DMS53 treated with DMSO at 0.1 percent for 48 hours (cell line): Measurements from ENCODE around the gene LAMB2.

Source experiments
- DNase-seq: peaks from one replicate; lab custom pipeline; 2025; ENCODE audit not compliant: unreplicated experiment; lab: John Stamatoyannopoulos, UW

The LAMB2 gene

DNA sequence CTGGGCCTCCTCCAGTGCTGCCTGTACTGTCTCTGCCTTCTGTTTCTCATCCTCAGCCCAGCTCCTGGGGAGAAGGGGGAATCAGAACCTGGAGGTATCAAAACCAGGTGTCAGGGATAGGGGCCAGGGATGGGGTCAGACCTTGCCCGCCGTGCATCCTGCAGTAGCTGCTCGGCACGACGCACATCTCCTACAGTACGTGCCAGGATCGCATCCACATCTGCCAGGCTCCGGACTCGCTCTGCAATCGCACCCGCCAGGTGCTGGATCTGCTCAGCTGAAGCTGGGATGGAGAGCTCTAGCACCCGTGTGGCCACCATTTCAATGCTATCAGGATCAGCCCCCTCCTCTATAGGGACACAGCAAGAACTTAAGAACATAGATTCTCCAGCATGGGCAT is 10.8 kb downstream of the LAMB2 start:
- DNase-seq, result no peak

GRCh38 chr3:49121132-49121736 is 11.6 kb downstream of the LAMB2 start:
- no peak for DNase-seq

GRCh38 chr3:49120438-49121131 is 12.3 kb downstream of the LAMB2 start, which contains the start of gene USP19:
Gene USP19, minus strand, starts transcription at chr3:49120823. Its CDS starts 1,678 bp downstream, at chr3:49119145.
- DNase-seq, result peak; percentile 38

DNA sequence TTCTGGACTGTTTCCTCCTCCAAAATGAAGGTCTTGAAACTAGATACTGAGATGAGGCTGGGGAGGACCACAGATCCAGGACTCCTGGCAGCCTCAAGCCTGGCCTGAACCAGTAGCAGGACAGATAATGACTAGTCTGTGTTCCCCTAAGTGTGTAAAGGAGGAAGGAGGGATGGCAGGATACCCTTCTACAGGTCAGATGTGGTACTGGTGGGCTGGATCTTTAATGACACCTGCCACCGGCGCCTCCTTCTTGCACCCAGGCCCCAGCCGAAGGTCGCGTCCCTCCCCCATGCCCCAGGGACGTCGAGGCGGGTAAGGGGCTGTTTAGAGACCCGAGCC is 12.8 kb downstream of the LAMB2 start:
- no peak for DNase-seq

- no peak for DNase-seq
These were observed 13.4 kb downstream of the LAMB2 start for GRCh38 chr3:49119439-49119838.

GRCh38 chr3:49119036-49119435 is 13.8 kb downstream of the LAMB2 start:
- no peak for DNase-seq

- no peak for DNase-seq
These were observed 20.6 kb downstream of the LAMB2 start for GRCh38 chr3:49112262-49112661.

GRCh38 chr3:49111347-49111746 is 21.5 kb downstream of the LAMB2 start:
- DNase-seq, result no peak

GRCh38 chr3:49110780-49111179 is 22.1 kb downstream of the LAMB2 start:
- no peak for DNase-seq

DNA sequence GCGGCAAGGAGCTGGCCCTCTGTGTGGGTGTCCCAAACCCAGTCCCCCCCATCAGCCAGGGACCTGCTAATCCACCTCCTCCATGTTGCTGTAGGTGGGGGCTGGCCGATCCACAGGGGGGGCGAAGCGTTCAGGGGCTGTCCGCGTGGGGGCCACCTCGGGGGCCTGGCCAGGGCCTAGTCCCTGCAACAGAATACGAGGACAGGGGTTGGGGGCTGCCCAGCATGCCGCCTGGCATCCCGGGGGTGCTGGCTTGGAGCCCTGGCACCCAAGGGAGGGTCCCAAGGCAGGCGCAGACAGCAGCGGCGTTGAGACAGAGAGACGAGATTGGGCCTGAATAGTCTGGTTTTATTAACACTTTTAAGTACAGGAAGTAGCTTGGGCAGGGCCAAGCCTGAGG is 24.5 kb downstream of the LAMB2 start:
- DNase-seq, result no peak

GRCh38 chr3:49104427-49105291 is 28.2 kb downstream of the LAMB2 start, which contains the start of gene QARS1:
Gene QARS1, minus strand, starts transcription at chr3:49104757. Its CDS starts 24 bp downstream, at chr3:49104733.
- DNase-seq, result peak; percentile 46

DNA sequence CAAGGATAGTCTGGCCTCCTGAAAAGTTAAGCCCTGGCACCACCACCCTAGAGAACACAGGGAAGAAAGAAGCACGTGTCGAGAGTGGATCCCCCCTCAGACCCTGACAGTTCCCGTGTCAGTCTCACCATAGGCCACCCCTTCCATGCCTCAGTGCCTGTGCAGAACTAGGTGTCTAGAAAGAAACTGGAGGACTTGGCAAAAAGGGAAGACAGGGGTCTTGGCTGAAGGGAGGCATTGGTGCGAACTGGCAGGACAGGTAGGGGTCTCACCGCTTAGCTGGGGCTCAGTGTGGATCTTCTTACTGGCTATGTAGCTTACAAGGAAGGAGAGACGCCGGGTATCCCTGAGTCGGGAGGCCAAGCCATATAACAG is 28.8 kb downstream of the LAMB2 start:
- DNase-seq, result no peak

- no peak for DNase-seq
These were observed 32.7 kb downstream of the LAMB2 start for GRCh38 chr3:49100046-49100615.

DNA sequence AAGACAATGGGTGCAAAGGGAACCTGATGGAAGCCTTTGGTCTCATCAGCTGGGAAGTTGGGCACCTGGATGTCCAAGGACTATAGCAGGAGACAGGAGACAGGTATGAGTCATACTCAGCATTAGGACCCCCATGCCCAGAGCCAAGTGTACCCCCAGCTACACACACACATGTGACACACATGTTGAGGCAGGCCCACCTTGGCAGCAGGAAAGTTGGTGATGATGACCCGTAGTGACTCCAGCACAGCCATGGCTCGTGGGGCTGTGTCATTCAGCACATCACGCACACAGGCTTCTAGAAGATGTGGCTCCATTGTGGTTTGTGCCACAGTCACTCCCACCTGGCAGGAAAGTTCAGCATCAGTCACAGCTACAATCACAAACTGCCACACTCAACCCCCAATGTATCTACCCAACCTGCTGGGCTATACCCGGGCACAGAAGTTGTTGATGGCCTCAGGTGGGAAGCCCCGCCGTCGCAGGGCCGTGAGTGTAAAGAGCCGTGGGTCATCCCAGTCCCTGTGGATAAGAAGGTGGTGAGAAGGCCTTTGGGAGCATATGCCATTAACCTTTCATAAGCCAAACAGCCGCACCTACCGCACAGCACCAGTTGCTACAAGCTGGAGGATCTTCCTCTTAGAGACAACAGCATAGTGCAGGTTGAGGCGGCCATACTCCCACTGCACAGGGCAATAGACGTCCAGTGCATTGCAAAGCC is 33.8 kb downstream of the LAMB2 start:
- DNase-seq, result no peak

DNA sequence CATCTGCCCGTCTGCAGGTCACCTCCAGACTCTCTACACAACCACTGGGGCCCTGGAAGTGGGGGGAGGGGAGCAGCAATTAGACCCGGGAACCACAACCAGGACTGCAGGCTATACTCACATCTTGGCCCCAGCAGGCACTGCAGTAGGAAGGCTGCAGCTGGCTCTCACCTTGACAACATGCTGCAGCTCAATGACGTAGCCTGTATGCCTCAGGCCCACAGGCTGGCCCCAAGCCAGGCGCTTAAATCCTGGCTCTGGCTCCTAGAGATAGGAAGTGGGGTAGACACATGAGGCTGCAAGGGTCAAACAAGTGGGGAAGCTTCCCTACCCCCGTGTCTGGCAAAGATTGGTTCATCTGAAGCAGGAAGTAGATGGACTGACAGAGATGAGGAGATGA is 34.4 kb downstream of the LAMB2 start:
- no peak for DNase-seq

- peak; percentile 67 for DNase-seq
These were observed 38.7 kb downstream of the LAMB2 start, which contains the start of gene QRICH1 for GRCh38 chr3:49093853-49094767. Gene QRICH1, minus strand, starts transcription at chr3:49094071. Its CDS starts 17,054 bp downstream, at chr3:49077017.

DNA sequence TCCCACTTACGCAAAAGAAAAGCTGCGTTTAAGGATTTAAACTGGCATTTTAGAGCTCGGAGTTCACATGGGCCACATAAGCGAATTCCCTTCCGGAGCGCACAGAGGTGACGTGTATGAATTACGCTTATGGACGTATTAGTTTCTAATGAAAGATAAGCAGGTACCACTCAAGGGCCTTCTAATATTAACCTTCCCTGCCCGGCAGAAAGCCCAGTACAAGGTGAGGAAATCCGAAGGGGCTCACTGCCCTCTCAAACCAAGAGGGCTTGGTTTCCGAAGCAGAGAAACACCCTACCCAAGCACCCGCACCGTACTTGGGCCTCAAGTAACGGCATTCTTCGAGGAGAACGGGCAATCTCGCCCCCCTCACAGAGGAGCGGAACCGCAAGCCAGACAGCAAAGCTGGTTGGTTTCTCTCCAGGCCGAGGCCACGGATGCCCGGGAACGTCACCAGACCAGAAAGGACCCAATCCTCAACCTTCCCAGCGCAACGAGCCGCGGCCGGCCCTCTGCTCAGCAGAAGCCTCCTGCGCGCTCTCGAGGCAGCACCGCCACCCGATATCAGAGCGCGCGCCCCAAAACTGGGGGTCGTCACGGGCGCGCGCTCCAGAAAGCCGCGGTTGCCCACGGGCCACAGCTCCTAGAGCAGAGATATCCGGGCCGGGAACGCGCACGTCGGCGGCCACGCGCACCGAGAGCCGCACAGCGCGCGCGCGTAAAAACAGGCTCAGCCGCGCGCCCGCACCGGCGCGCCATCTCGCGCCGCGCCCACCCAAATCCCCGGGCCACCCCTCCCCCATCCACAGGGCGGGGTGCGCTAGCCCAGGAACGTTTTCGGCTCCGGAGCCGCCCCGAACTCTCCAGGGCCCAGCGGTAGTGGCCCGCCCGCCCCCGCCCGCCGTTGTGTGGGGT is 39.7 kb downstream of the LAMB2 start:
- peak; percentile 1 for DNase-seq

GRCh38 chr3:49081429-49081828 is 51.4 kb downstream of the LAMB2 start:
- DNase-seq, result no peak

- DNase-seq, result no peak
These were observed 53.6 kb downstream of the LAMB2 start for GRCh38 chr3:49079270-49079669.
